Suprapubic skin (tissue), 4 donors: ENCODE measurements around the gene VSX1. TPM values are rescaled to one million over a fixed set of nuclear protein-coding genes. Genes with fewer than 3 reads are reported as not detected.

Experiments
- DNase-seq, 2 donors: peaks; one replicate each; pipeline ENCODE4 v3.0.0-alpha.2; 2019; ENCODE audit warnings: low spot score in 2 of 2
- H3K27ac ChIP-seq: fragments of 200-600 bp; sonication (generic); one replicate; pipeline ENCODE4 v1.5.1; 2019
- H3K27me3 ChIP-seq: fragments of 200-600 bp; sonication (generic); one replicate; pipeline ENCODE4 v1.5.1; 2019
- H3K36me3 ChIP-seq: fragments of 200-600 bp; sonication (generic); one replicate; pipeline ENCODE4 v1.5.1; 2019
- H3K4me1 ChIP-seq: fragments of 200-600 bp; sonication (generic); one replicate; pipeline ENCODE4 v1.5.1; 2019
- H3K4me3 ChIP-seq: fragments of 200-600 bp; sonication (generic); one replicate; pipeline ENCODE4 v1.5.1; 2019; ENCODE audit warnings: mild to moderate bottlenecking
- H3K9me3 ChIP-seq: fragments of 200-600 bp; sonication (generic); one replicate; pipeline ENCODE4 v1.5.1; 2019
- EP300 ChIP-seq: sonication (generic); formaldehyde crosslinking; IDR thresholded peaks from one replicate; pipeline ENCODE4 v1.6.1; 2017; ENCODE audit warnings: antibody characterized with exemption
- POLR2A ChIP-seq, 2 donors: fragments of 450-650 bp; IDR thresholded peaks; one replicate each; pipeline ENCODE4 v1.6.1; 2017; ENCODE audit warnings: antibody characterized with exemption in 2 of 2, mild to moderate bottlenecking in 2 of 2, moderate library complexity in 2 of 2
- POLR2AphosphoS5 ChIP-seq, 3 donors: sonication (generic); formaldehyde crosslinking; IDR thresholded peaks; one replicate each; pipeline ENCODE4 v1.6.1; 2017; ENCODE audit warnings: antibody characterized with exemption in 3 of 3
- WGBS: methylation state at CpG from one replicate; pipeline ENCODE4 v1.1.5; 2018; 5-methylcytosine and 5-hydroxymethylcytosine counted together
- total RNA-seq, 4 donors: library from RNA; depleted of rRNA; stranded (reverse); fragments of >200 nt; gene quantifications; one replicate each; pipeline ENCODE4 v1.1.0, GENCODE V29; 2016
- TF ChIP-seq, protein P1 (sequence below), 2 donors: fragments of 200-600 bp in 1 of 2; fragments of 450-650 bp in 1 of 2; sonication (generic) in 1 of 2; IDR thresholded peaks; one replicate each; pipeline ENCODE4 v1.5.1; 2016 to 2019; ENCODE audit warnings: antibody characterized with exemption in 2 of 2, mild to moderate bottlenecking in 1 of 2, moderate library complexity in 1 of 2

The VSX1 gene
- total RNA-seq: not detected

DNA sequence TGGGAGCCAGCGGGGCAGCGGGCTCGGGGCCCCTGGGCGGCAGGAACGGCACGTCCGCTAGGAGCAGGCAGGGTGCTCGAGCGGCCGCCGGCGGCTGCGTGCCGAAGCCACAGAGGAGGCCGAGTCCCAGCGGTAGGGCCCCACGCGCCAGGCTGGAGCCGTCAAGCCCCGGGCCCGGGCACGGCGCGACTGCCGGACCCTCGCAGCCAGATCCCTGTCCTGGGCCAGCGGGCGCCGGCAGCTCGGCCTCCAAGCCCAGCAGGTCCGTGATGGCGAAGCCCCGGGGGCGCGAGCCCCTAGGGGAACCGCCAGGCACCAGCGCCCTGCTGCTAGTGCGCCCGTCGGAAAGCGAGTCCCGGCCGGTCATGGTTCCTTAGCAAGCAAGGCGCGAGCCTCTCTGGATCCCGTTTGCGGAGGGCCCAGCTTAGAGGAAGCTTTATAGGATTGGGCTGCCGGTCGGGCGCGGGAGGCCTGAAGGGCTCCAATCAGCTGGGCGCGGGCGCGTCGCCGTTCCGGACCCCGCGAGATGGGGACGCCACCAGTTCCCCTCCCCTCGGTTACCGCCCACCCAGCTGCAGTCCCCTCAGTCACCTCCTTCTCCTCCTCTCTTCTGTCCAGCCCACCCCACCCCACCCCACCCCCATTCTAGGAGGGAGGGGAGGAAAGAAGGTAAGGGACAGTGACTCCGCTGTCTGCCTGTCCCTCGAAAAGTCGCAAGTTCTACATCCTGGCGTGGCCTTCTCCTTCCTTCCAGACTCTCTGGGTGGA is at the start of gene VSX1:
VSX1 (minus strand) TSS at position 412 of the 768 bp plus-strand sequence; CDS start at position 367, 45 bp downstream.
- Histone ChIP-seq H3K27ac (no peak within 1 kb of the TSS), H3K27me3 (peaks cover 97% of the 10 kb centered on the region), H3K4me1 (peaks cover 40% of the 10 kb centered on the region), H3K36me3 (no peaks in the 10 kb centered on the region), H3K9me3 (no peaks in the 10 kb centered on the region), H3K4me3 (no peak within 1 kb of the TSS)
- DNase-seq: no peak
- WGBS: 9% methylated on average over 41 of the region's 67 CpGs
- TF ChIP-seq POLR2A (IDR thresholded peaks at IDR 0.05): no peak
- no peak for TF ChIP-seq POLR2AphosphoS5 (IDR thresholded peaks at IDR 0.05)
- TF ChIP-seq EP300: no peak
- TF ChIP-seq, protein P1, sequence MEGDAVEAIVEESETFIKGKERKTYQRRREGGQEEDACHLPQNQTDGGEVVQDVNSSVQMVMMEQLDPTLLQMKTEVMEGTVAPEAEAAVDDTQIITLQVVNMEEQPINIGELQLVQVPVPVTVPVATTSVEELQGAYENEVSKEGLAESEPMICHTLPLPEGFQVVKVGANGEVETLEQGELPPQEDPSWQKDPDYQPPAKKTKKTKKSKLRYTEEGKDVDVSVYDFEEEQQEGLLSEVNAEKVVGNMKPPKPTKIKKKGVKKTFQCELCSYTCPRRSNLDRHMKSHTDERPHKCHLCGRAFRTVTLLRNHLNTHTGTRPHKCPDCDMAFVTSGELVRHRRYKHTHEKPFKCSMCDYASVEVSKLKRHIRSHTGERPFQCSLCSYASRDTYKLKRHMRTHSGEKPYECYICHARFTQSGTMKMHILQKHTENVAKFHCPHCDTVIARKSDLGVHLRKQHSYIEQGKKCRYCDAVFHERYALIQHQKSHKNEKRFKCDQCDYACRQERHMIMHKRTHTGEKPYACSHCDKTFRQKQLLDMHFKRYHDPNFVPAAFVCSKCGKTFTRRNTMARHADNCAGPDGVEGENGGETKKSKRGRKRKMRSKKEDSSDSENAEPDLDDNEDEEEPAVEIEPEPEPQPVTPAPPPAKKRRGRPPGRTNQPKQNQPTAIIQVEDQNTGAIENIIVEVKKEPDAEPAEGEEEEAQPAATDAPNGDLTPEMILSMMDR (IDR thresholded peaks at IDR 0.05): no peak

DNA sequence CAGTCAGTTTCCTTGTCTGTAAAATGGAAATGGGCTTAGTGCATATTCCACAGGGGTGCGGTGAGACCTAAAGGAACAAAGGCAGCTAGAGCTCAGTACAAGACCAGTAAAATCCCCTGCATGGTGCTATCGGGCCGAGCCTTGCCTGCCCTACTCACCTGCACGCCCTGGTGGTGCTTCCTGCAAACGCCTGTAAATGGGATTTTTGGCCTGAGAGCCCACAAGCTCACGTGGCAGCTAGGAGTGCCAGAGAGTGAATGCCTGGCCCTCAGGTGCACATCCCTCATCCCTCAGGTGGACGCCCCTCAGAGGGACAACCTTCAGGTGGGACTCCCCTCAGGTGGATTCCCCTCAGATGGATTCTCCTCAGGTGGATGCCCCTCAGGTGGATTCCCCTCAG is 48.0 kb upstream of the VSX1 start:
- Histone ChIP-seq H3K4me1 (no peaks in the 10 kb centered on the region), H3K27me3 (no peaks in the 10 kb centered on the region), H3K27ac (no peak overlapping the region), H3K4me3 (no peak overlapping the region), H3K36me3 (no peaks in the 10 kb centered on the region), H3K9me3 (no peaks in the 10 kb centered on the region)
- 85% methylated on average over 7 of the region's 7 CpGs for WGBS
- no peak for TF ChIP-seq EP300
- TF ChIP-seq, protein P1 (IDR thresholded peaks at IDR 0.05): no peak
- no peak for TF ChIP-seq POLR2A (IDR thresholded peaks at IDR 0.05)
- TF ChIP-seq POLR2AphosphoS5 (IDR thresholded peaks at IDR 0.05): no peak
- DNase-seq: no peak

DNA sequence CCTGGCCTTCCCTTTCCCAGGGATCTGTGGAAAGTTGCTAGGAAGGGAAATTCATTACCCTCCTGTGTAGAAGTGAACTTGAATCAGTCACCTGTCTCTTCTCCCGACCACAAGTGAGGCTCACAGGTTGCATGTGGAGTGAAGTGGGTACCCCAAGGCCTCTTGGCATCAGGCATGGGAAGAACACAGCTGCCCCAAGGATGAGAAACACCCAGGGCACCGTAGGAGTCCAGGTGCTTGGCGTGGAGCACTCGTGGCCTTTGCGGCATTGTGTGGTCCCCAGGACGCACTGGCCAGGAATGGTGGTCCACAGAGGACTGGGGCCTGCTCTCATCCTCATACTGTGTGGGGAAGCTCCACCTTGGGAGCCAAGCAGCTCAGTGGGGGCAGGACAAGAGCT is 47.5 kb upstream of the VSX1 start:
- WGBS: 83% methylated on average over 3 of the region's 6 CpGs
- no peak overlapping the region for H3K27ac ChIP-seq
- H3K36me3 ChIP-seq: no peaks in the 10 kb centered on the region

DNA sequence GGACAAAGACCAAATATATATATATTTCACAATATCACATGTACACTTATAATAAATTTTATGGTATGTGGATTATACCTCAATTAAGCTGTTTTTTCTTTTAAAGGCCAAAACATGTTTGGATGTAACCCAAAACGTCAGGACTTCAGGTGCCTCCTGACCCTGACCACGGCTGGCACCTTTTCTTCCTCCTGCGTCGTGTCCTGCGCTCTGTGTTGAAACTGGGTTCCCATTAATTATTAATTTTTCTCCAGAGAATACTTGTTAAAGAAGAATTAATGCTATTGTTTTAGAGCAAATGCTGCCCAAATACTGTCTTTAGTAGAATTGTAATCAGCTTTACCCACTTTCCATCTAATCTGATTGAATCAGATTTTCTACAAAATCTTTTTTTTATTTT is 46.7 kb upstream of the VSX1 start:
- TF ChIP-seq, protein P1 (IDR thresholded peaks at IDR 0.05): no peak
- TF ChIP-seq POLR2AphosphoS5 (IDR thresholded peaks at IDR 0.05) (no peak), POLR2A (IDR thresholded peaks at IDR 0.05) (no peak), EP300 (no peak)
- H3K27me3 ChIP-seq: no peaks in the 10 kb centered on the region
- DNase-seq: no peak
- H3K9me3 ChIP-seq: no peaks in the 10 kb centered on the region
- no peaks in the 10 kb centered on the region for H3K36me3 ChIP-seq
- no peaks in the 10 kb centered on the region for H3K4me1 ChIP-seq
- 86% methylated on average over 5 of the region's 5 CpGs for WGBS
- no peak overlapping the region for H3K27ac ChIP-seq
- no peak overlapping the region for H3K4me3 ChIP-seq

More for the DNA sequence above, 47.5 kb upstream of the VSX1 start:
- TF ChIP-seq, protein P1 (IDR thresholded peaks at IDR 0.05): no peak
- TF ChIP-seq POLR2A (IDR thresholded peaks at IDR 0.05) (no peak), POLR2AphosphoS5 (IDR thresholded peaks at IDR 0.05) (no peak), EP300 (no peak)
- H3K27me3 ChIP-seq: no peaks in the 10 kb centered on the region
- no peak for DNase-seq
- no peaks in the 10 kb centered on the region for H3K9me3 ChIP-seq
- no peaks in the 10 kb centered on the region for H3K4me1 ChIP-seq
- H3K4me3 ChIP-seq: no peak overlapping the region

DNA sequence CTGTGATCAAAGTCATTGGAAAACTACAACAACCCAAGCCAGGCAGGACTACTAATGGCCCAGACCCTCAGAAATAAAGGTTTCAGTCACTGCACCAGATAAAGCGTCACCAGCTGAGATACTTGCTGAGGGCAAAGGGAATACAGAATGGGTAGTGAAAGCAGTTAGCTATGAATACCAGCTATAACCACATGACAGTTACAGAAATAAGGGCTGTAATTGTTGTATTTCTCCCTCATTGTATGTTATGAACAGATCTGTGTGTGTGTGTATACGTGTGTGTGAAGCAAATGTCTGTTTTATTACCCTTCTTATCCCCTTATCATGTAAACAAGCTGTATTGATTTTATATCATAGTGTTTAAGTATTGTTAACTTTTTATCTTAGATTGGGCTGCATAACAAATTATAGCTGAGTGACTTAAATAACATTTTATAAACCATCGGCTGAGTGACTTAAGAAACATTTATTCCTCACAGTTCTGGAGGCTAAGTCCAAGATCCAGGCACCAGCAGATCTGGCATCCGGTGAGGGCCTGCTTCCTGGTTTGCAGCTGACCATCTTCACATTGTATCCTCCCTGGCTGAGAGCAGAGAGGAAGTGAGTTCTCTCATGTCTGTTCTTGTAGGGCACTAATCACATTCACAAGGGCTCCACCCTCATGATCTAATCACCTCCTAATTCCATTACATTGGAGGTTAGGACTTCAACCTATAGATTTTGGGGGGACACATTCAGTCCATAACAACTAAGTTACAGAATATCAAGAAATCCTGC is 46.0 kb upstream of the VSX1 start:
- no peaks in the 10 kb centered on the region for H3K36me3 ChIP-seq
- H3K27me3 ChIP-seq: no peaks in the 10 kb centered on the region
- TF ChIP-seq POLR2A (IDR thresholded peaks at IDR 0.05) (no peak), POLR2AphosphoS5 (IDR thresholded peaks at IDR 0.05) (no peak), EP300 (no peak)
- TF ChIP-seq, protein P1 (IDR thresholded peaks at IDR 0.05): no peak
- no peak for DNase-seq
- no peak overlapping the region for H3K4me3 ChIP-seq
- H3K27ac ChIP-seq: no peak overlapping the region
- no peaks in the 10 kb centered on the region for H3K9me3 ChIP-seq
- no peaks in the 10 kb centered on the region for H3K4me1 ChIP-seq
- 85% methylated on average over 4 of the region's 4 CpGs for WGBS
